HG02623 (cell line): ENCODE results near the gene OR12D2.
"Not testable (repeated sequence)": the region's sequence is repeated elsewhere in the genome, so short reads cannot be mapped to it uniquely, and the experiment has no call there.

Experiments
- ATAC-seq: cut with Tn5 transposase; IDR thresholded peaks from one replicate; pipeline ENCODE4 v1.9.1; 2021; ENCODE audit warnings: moderate library complexity; ENCODE audit not compliant: unreplicated experiment

The OR12D2 gene, protein sequence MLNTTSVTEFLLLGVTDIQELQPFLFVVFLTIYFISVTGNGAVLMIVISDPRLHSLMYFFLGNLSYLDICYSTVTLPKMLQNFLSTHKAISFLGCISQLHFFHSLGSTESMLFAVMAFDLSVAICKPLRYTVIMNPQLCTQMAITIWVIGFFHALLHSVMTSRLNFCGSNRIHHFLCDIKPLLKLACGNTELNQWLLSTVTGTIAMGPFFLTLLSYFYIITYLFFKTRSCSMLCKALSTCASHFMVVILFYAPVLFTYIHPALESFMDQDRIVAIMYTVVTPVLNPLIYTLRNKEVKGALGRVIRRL

DNA sequence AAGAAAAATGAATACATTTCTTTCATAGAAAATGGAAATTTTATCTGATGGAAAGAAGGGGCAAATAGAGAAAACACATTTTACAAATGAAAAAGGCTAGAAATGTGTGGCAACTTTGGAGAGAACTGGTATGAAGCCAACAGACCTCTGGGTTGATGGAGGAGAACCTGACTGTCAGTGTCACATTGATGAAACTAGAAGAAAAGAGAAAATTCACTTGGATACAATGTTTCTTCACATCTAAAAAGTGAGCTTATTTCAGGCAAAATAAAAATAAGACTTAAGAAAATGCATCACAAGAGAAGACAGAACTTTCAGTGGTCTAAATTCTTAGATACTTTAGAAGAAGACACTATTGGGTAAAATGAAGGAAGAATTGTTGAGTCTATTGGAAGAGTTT is at the start of gene OR12D2:
TSS of gene OR12D2 (plus strand) at position 301 of the 400 bp plus-strand sequence. CDS start 1,069 bp downstream, outside the sequence.
- ATAC-seq: no peak

DNA sequence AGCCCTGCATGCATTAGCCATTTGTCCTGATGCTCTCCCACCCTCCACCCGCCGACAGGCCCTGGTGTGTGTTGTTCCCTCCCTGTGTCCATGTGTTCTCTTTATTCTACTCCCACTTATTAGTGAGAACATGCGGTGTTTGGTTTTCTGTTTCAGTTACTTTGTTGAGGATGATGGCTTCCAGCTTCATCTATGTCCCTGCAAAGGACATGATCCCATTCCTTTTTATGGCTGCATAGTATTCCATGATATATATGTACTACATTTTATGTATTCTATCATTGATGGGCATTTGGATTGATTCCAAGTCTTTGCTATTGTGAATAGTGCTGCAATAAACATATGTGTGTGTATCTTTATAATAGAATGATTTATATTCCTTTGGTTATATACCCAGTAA is 46.1 kb upstream of the OR12D2 start:
- ATAC-seq: not testable (repeated sequence)

DNA sequence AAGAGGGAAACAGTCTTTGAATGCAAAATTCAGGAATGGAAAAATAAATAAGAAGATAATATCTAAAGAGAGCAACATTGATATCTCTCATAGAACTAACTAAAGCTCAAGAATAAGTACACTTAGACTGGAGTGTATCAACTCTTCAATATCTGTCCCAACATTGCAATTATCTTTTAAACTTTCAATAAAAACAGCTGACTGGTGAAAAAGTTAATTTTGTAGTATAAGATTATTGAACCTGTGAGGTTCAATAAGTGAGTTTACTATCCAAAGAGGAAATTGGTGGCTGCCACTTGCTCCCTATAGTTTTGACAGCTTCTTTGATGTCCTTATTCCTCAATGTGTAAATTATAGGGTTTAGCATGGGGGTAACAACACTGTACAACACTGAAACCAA is 40.5 kb upstream of the OR12D2 start:
- ATAC-seq: no peak

DNA sequence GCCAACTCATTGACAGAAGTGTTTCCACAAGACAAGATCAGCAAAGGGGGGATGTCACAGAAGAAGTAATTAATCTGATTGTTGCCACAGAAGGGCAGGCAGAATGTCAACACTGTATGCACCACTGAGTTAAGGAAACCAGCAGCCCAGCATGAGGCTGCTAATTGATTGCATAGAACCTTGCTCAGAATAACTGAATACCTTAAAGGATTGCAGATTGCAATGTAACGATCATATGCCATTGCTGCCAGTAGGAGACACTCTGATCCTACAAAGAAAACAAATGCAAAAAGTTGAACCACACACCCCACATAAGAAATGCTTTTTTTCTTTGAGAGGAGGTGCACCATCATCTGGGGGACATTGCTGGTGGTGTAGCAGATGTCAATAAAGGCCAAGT is 39.8 kb upstream of the OR12D2 start:
- ATAC-seq: no peak

DNA sequence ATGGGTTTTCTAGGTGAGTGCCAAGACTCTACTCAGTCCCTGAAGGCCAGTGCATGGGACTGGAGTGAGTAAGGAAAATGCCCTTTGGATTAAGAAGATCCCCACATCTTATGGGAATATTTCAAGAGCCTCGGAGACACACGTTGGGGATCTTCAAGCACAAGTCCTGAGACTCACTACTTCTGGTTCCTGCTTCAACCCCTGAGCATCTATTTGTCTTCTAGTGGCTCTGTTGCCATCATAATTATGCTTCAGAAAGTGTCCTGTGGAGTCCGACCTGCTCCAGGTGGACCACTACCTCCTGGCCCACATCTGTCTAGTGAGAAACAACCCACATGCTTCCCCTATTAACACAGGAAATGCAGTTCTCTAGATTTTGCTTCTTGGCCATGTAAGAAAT is 26.7 kb upstream of the OR12D2 start, which contains the start of gene OR5V1:
TSS of gene OR5V1 (minus strand) at position 101 of the 400 bp plus-strand sequence. CDS start 12,670 bp downstream, outside the sequence.
- ATAC-seq: no peak

DNA sequence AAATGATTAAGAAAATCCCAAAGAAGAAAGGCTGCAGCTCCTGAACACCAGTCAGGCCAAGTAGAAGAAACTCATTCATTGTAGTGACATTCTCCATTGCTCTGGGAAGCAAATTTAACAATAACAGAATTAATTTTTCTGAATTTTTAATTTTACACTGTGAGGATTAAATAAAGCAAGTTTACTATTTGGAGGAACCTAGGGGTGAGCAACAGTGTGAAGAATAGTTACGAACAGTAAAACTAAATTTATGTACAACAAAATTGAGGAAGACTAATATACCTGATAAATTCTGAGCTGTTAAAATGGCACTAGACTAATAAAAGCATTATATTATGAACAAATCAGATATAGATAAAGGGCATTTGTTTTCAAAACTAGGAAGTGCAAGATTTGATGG is 20.2 kb upstream of the OR12D2 start, which contains the start of gene OR12D3:
TSS of gene OR12D3 (minus strand) at position 101 of the 400 bp plus-strand sequence. CDS start at position 97, 4 bp downstream.
- ATAC-seq: no peak

DNA sequence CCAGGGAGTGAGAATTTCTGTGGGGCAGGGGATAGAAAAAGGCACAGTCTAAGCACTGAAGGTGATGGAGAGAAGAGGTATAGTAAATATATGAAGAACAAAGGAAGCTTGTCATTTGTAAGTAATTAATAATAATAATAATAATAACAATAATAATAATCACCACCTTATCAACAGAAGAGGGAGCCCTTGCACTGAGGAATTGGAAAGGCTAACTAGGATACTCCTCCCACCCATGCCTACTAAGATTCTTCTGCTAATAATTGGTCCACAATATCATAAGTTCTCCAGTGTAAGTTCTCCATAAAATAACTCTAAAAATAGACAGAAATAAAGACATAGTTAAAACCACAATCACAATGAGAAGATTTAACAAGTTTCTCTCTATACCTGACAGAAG is 19.4 kb upstream of the OR12D2 start:
- ATAC-seq: no peak

DNA sequence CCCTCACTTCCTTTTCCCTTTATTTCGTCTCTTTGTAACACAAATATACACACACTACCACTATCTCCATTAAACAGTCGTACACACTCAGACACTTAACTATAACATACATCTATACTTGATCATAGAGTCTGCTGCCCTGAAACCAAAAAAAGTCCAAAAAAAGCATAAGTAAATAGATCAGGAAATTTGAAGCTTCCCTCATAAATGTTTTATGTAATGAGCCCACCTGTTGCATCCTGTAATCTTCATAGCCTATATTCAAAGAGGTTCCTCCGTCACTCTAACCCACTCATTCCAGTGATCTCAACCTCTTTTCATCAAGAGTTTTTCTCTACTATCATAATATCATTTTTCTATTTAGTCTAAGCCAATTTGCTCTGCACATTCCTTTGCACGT is 6.9 kb upstream of the OR12D2 start:
- ATAC-seq: no peak

DNA sequence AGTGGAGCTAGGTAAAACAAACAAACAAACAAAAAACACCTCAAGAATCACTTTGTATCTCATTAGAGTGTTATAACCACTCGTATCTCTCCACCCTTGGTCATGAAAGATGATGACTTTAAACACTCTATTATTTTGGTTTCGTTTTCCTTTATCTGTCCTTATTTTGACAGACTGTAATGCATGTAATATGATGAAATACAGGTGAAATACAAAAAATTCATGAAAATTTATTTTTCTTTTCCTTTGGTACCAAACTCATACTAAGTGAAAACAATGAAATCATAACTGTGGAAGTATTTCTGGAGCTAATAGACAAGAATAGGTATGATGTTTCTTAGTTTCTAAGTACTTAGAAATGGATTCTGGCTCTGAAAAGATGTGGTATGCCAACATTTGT is 4.1 kb downstream of the OR12D2 start:
- no peak for ATAC-seq

DNA sequence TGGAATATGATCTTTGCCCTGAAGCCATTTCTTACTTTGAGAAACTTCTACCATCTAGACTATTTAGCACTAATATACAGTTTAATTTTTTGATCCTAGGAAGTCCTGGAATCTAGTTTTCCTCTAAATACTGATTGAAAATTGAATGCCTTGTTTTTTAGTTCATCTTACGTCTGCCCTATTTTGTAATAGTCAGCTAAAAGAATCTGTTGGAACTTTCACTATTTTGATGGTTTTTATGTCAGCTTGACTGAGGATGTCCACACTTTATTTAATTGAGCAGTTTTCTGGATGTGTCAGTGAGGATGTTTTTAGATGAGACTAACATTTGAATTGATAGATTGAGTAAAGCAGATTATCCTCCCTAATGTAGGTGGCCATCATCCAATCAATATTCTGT is 8.4 kb downstream of the OR12D2 start:
- ATAC-seq: no peak

DNA sequence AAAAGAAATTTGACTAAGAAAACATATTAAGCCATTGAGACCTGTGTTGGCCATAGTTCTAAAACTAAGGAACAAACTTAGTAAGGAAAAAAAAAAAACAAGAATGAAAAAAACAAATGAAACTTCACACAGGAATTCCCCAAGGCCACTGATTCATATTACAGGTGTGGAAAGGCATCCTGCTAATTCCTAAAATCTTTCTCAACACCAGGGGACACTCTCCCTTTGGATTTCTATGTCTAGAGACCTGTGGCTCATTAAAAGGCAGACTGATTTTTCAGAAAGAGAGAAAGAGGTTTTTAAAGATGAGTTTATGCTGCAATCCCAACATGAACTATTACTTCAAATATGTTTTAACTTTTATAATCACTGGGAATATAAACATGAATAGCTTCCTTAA is 19.2 kb downstream of the OR12D2 start, which contains the start of gene OR12D1:
TSS of gene OR12D1 (plus strand) at position 341 of the 400 bp plus-strand sequence.
- ATAC-seq: no peak

DNA sequence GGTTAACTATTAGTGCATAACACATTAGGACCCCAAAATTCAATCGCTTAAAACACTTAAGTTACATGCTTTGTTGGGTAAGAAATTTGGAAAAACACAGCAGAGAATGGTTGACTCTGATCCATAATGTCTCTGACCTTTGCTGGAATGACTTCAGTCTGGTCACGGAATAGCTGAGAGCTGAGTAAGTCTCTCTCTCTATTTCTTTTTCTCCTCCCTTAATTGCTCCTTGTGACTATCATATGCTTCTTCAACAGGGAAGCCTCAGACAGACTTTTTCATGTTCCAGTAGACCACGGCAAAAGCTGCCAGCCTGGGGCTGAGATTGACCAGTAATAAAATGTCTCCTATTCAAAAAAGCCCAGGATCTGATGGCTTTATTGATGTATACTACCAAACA is 24.1 kb downstream of the OR12D2 start:
- no peak for ATAC-seq

DNA sequence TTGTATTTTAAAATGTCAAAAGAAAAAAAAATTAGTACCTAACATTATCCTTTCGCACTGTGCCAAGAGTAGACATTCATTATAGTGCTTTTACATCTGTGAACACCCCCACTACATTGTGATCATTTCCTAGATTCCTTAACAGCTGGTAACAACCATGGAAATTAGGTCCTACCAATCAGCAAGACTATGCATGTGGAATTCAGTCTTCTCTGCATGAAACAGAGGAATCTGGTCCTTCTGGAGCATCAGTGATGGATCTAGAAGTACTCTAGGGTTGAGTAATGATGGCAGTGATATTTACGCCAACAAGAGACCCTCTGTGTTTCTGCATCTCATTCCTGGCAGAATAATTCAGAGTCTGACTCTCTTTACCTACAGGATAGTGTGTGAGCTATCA is 28.7 kb downstream of the OR12D2 start:
- no peak for ATAC-seq

DNA sequence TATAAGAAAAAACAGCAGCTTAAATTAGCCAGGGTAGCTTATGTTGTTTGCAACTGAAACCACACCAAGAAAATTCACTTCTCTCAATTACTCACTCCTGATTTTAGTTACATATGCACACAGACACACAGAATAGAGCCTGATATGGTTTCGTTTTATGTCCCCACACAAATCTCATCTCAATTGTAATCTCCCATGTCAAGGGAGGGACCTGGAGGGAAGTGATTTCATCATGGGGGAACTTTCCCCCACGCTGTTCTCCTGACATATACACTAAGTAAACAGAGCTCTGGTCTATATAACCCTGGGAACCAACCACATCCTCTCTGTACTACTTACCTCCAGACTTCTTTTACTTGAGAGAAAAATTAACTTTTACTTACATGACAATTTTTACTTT is 29.1 kb downstream of the OR12D2 start:
- no peak for ATAC-seq

DNA sequence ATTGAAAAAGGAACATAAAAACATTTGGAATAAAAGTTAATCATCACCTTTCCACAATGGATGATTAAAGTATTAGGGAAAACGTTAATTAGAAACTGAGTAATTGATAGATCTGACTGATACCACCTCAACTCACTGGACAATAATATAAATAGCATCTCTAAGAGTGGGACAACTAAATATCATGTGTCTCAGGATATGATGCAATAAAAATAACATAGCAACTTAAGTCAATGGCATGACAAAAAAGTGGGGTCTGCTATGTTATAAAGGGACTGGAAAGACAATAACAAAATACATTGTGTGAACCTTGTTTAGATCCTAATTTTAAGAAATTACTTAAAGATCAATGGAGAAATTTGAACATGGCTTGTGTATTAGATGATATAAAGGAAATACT is 29.6 kb downstream of the OR12D2 start:
- ATAC-seq: no peak

DNA sequence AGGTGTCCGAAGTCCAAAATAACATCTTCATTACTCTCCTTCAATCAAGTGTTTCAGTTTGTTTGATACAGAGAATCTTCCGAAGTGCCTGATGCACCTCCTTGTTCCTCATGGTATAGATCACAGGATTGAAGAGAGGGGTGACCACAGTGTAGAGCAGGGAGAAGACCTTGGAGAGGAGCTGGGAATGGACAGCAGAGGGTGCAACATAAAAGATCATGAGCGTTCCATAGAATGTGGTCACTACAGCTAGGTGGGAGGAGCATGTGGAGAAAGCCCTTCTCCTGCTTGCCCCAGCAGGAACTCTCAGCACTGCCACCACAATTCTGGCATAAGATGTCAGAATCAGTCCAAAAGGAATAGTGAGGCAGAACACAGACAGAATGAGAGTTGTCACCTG is 31.2 kb downstream of the OR12D2 start:
- no peak for ATAC-seq

DNA sequence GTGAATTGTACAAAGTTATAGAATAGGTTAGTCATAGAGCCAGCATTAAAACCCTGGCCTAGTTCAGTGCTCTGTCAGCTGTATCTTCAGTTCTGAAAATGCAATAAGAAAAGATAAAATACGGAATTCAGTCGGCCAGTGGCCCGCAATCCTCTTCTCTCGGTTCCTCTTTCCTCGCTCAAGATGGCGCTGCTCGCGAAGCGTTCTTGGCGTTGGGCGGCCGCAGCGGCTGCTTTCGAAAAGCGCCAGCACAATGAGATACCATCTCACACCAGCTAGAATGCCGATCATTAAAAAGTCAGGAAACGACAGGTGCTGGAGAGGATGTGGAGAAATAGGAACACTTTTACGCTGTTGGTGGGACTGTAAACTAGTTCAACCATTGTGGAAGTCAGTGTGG is 41.3 kb downstream of the OR12D2 start:
- not testable (repeated sequence) for ATAC-seq

DNA sequence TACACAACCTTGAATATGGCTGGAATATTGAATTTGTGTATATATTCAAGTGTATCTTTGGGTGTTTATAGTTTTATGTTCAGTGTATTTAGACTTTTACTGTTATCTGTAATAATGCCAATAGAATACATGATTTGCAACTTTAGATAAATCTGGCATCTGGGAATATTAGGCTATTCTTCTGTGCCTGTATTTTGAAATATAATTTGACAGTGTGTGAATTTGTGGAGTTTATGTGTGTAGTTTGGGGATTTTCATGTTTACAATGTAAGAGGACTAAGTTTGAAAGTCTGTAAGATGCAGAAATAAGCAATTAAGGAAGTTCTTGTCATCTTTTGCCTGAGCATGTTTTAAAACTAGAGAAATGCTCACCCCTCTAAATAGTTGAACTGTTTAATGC is 43.6 kb downstream of the OR12D2 start, which contains the start of gene OR10C1:
TSS of gene OR10C1 (plus strand) at position 301 of the 400 bp plus-strand sequence. CDS start 710 bp downstream, outside the sequence.
- ATAC-seq: no peak

DNA sequence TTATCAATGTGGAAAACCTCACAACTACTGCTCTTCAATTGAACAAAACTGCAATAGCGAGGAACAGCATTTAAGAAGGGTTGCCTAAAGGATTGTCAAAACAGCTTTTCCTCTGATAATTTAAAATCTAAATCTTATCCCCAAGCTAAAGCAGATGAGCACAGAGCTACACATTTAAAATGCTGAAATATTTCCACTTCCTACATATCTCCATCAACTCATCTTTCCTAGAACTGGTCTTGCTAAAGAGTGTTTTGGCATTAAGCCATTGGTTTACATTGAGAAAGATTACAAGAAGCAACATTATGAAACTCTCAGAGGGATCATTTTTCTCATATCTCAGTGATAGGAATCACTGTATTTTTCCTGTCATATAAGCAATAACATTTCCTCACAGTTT is 47.3 kb downstream of the OR12D2 start:
- no peak for ATAC-seq

DNA sequence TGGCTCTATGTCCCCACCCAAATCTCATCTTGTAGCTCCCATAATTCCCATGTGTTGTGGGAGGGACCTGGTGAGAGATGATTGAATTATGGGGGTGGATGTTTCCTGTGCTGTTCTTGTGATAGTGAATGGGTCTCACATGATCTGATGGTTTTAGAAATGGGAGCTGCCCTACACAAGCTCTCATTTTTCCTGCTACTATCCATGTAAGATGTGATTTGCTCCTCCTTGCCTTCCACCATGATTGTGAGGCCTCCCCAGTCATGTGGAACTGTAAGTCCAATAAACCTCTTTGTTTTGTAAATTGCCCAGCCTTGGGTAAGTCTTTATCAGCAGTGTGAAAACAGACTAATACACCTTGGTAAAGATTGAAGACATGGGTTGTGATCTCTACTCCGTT is 48.6 kb downstream of the OR12D2 start:
- not testable (repeated sequence) for ATAC-seq
